Naive thymus-derived CD4-positive, alpha-beta T cell (primary cell): Measurements from ENCODE around the gene BCAS4. TPM values are rescaled to one million over a fixed set of nuclear protein-coding genes. Genes with fewer than 3 reads are reported as not detected.

Source experiments
- ATAC-seq: fragments of 150-1000 bp; cut with Tn5 transposase; 2 replicates; pipeline ENCODE4 v1.10.0; 2021; ENCODE audit warnings: mild to moderate bottlenecking, moderate library complexity
- CTCF ChIA-PET: fragments of 350-600 bp; sonication (Branson Sonifier 250); formaldehyde crosslinking; loops from one replicate; lab custom pipeline; 2021; ENCODE audit warnings: antibody characterized with exemption; lab: Charles Lee
- POLR2A ChIA-PET: fragments of 350-600 bp; sonication (Branson Sonifier 250); formaldehyde crosslinking; loops from one replicate; lab custom pipeline; 2021; ENCODE audit warnings: antibody characterized with exemption, inconsistent platforms; lab: Charles Lee
- DNase-seq, 9 donors: peaks; one replicate each; pipeline versions ENCODE4 v3.0.0 to v3.0.0-alpha.2; 2020 to 2022; ENCODE audit warnings: mixed read lengths in 1 of 9
- H3K27ac ChIP-seq: one replicate; pipeline ENCODE4 v1.7.0; 2013; ENCODE audit warnings: mild to moderate bottlenecking, low read depth, low read length, moderate library complexity
- H3K27me3 ChIP-seq, 2 donors: one replicate each; pipeline ENCODE4 v1.7.0; 2013; ENCODE audit warnings: low read length in 2 of 2, mild to moderate bottlenecking in 2 of 2, moderate library complexity in 2 of 2; ENCODE audit not compliant: control insufficient read depth in 2 of 2, insufficient read depth in 2 of 2
- H3K36me3 ChIP-seq, 3 experiments: 1 replicate in 2 of 3; 2 replicates in 1 of 3; pipeline ENCODE4 v1.7.0; 2013; ENCODE audit warnings: low read length in 3 of 3, mild to moderate bottlenecking in 3 of 3, moderate library complexity in 1 of 3; ENCODE audit not compliant: insufficient read depth in 3 of 3, control insufficient read depth in 2 of 3
- H3K4me1 ChIP-seq, 2 donors: one replicate each; pipeline ENCODE4 v1.7.0; 2013; ENCODE audit warnings: low read length in 2 of 2, mild to moderate bottlenecking in 2 of 2, moderate library complexity in 1 of 2; ENCODE audit not compliant: control insufficient read depth in 2 of 2, insufficient read depth in 2 of 2
- H3K4me3 ChIP-seq: 2 replicates; pipeline ENCODE4 v1.7.0; 2013; ENCODE audit warnings: mild to moderate bottlenecking, low read length
- H3K9me3 ChIP-seq, 3 experiments: 1 replicate in 2 of 3; 2 replicates in 1 of 3; pipeline ENCODE4 v1.7.0; 2013; ENCODE audit warnings: low read length in 3 of 3; ENCODE audit not compliant: control insufficient read depth in 2 of 3
- H3K27ac Mint-ChIP-seq, 9 donors: one replicate each; pipeline ENCODE4 v1.8.0; 2020 to 2022; ENCODE audit warnings: mixed read lengths in 9 of 9, mild to moderate bottlenecking in 8 of 9, moderate library complexity in 5 of 9, inconsistent platforms in 2 of 9
- H3K27me3 Mint-ChIP-seq, 5 donors: one replicate each; pipeline ENCODE4 v1.8.0; 2021 to 2022; ENCODE audit warnings: mixed read lengths in 5 of 5, mild to moderate bottlenecking in 1 of 5
- H3K36me3 Mint-ChIP-seq, 5 donors: one replicate each; pipeline ENCODE4 v1.8.0; 2020 to 2022; ENCODE audit warnings: mixed read lengths in 5 of 5, mild to moderate bottlenecking in 3 of 5, inconsistent platforms in 1 of 5
- H3K4me1 Mint-ChIP-seq, 7 donors: one replicate each; pipeline ENCODE4 v1.8.0; 2020 to 2022; ENCODE audit warnings: mixed read lengths in 7 of 7, mild to moderate bottlenecking in 3 of 7, inconsistent platforms in 1 of 7
- H3K4me3 Mint-ChIP-seq, 10 donors: one replicate each; pipeline ENCODE4 v1.8.0; 2020 to 2022; ENCODE audit warnings: mild to moderate bottlenecking in 10 of 10, mixed read lengths in 10 of 10, moderate library complexity in 6 of 10, inconsistent platforms in 2 of 10
- H3K9me3 Mint-ChIP-seq, 11 donors: one replicate each; pipeline ENCODE4 v1.8.0; 2020 to 2022; ENCODE audit warnings: mixed read lengths in 11 of 11, mild to moderate bottlenecking in 4 of 11, inconsistent platforms in 1 of 11, moderate library complexity in 1 of 11
- intact Hi-C, 2 donors: fragments of 100-400 bp; cut with micrococcal nuclease; formaldehyde crosslinking; loops; one replicate each; pipeline ENCODE4 v1.15.1; 2023
- polyA plus RNA-seq, 2 donors: library from polyadenylated mRNA; unstranded; fragments of 300-500 nt; fragmentation: Illumina TruSeq; gene quantifications; one replicate each; pipeline ENCODE4 v1.2.3, GENCODE V29; 2021
- total RNA-seq, 6 experiments: library from RNA in 5 of 6; stranded (reverse) in 5 of 6; gene quantifications; 1 replicate in 5 of 6; 2 replicates in 1 of 6; pipeline ENCODE4 v1.2.3 and lab custom pipeline; 2021 to 2026

Gene BCAS4
- total and polyA plus RNA-seq, 7 experiments from 2014 or later = 5.5 to 54.0 (median 24.1) TPM

GRCh38 chr20:50850721-50851286 is 55.9 kb downstream of the BCAS4 start:
- ChIA-PET POLR2A (no interaction called here), CTCF (no interaction called here)
- no peaks in the 10 kb centered on the region for H3K4me1 ChIP-seq
- H3K4me3 Mint-ChIP-seq = no peak overlapping the region
- H3K9me3 ChIP-seq = no peaks in the 10 kb centered on the region
- no peaks in the 10 kb centered on the region for H3K27me3 Mint-ChIP-seq
- H3K27me3 ChIP-seq = no peaks in the 10 kb centered on the region
- no peak for DNase-seq
- H3K4me3 ChIP-seq = no peak overlapping the region
- peak; percentile 26 for ATAC-seq
- H3K27ac ChIP-seq = no peak overlapping the region
- intact Hi-C loops = no loop called here
- no peaks in the 10 kb centered on the region for H3K9me3 Mint-ChIP-seq
- peak overlapping the region in 2 of 9 donors; percentile 21 to 25 for H3K27ac Mint-ChIP-seq
- H3K36me3 Mint-ChIP-seq = peaks cover 0 to 9% (median 4%) of the 10 kb centered on the region in 5 donors
- peaks cover 3 to 19% (median 10%) of the 10 kb centered on the region in 7 donors for H3K4me1 Mint-ChIP-seq
- peaks cover 0 to 38% (median 0%) of the 10 kb centered on the region in 3 experiments for H3K36me3 ChIP-seq

- no peak overlapping the region for H3K4me3 ChIP-seq
- intact Hi-C loops = no loop called here
- H3K27me3 ChIP-seq = no peaks in the 10 kb centered on the region
- Mint-ChIP-seq H3K4me3 (no peak overlapping the region), H3K36me3 (peaks cover 0 to 5% (median 4%) of the 10 kb centered on the region in 5 donors), H3K27ac (peak overlapping the region in 2 of 9 donors; percentile 18 to 62), H3K27me3 (no peaks in the 10 kb centered on the region), H3K4me1 (peaks cover 3 to 19% (median 10%) of the 10 kb centered on the region in 7 donors), H3K9me3 (no peaks in the 10 kb centered on the region)
- POLR2A ChIA-PET = no interaction called here
- no peak overlapping the region for H3K27ac ChIP-seq
- ATAC-seq = no peak
- no peaks in the 10 kb centered on the region for H3K4me1 ChIP-seq
- peaks cover 0 to 38% (median 0%) of the 10 kb centered on the region in 3 experiments for H3K36me3 ChIP-seq
- no peak for DNase-seq
- CTCF ChIA-PET = no interaction called here
- H3K9me3 ChIP-seq = no peaks in the 10 kb centered on the region
Measured at GRCh38 chr20:50852085-50852484, 57.2 kb downstream of the BCAS4 start.

GRCh38 chr20:50854506-50855249 is 59.8 kb downstream of the BCAS4 start:
- Mint-ChIP-seq H3K36me3 (peaks cover 0 to 5% (median 4%) of the 10 kb centered on the region in 5 donors), H3K4me1 (peaks cover 0 to 11% (median 6%) of the 10 kb centered on the region in 7 donors), H3K27ac (peak overlapping the region in 2 of 9 donors; percentile 46 to 82), H3K4me3 (no peak overlapping the region), H3K27me3 (no peaks in the 10 kb centered on the region), H3K9me3 (no peaks in the 10 kb centered on the region)
- intact Hi-C loops = no loop called here
- Histone ChIP-seq H3K4me1 (no peaks in the 10 kb centered on the region), H3K27ac (no peak overlapping the region), H3K9me3 (no peaks in the 10 kb centered on the region), H3K27me3 (no peaks in the 10 kb centered on the region), H3K4me3 (no peak overlapping the region), H3K36me3 (peaks cover 0 to 27% (median 0%) of the 10 kb centered on the region in 3 experiments)
- POLR2A ChIA-PET = no interaction called here
- ATAC-seq (no peak), DNase-seq (no peak)
- CTCF ChIA-PET = no interaction called here

GRCh38 chr20:50855498-50856474 is 60.9 kb downstream of the BCAS4 start:
- Mint-ChIP-seq H3K4me1 (peaks cover 0 to 11% (median 0%) of the 10 kb centered on the region in 7 donors), H3K27me3 (no peaks in the 10 kb centered on the region), H3K36me3 (peaks cover 0 to 5% (median 5%) of the 10 kb centered on the region in 5 donors), H3K4me3 (no peak overlapping the region), H3K9me3 (no peaks in the 10 kb centered on the region), H3K27ac (peak overlapping the region in 2 of 9 donors; percentile 46 to 82)
- no peaks in the 10 kb centered on the region for H3K9me3 ChIP-seq
- H3K4me1 ChIP-seq = no peaks in the 10 kb centered on the region
- no peak for ATAC-seq
- H3K36me3 ChIP-seq = peaks cover 0 to 31% (median 0%) of the 10 kb centered on the region in 3 experiments
- no peak for DNase-seq
- no peak overlapping the region for H3K4me3 ChIP-seq
- CTCF ChIA-PET = no interaction called here
- H3K27ac ChIP-seq = no peak overlapping the region
- POLR2A ChIA-PET = no interaction called here
- no peaks in the 10 kb centered on the region for H3K27me3 ChIP-seq
- intact Hi-C loops = no loop called here

DNA sequence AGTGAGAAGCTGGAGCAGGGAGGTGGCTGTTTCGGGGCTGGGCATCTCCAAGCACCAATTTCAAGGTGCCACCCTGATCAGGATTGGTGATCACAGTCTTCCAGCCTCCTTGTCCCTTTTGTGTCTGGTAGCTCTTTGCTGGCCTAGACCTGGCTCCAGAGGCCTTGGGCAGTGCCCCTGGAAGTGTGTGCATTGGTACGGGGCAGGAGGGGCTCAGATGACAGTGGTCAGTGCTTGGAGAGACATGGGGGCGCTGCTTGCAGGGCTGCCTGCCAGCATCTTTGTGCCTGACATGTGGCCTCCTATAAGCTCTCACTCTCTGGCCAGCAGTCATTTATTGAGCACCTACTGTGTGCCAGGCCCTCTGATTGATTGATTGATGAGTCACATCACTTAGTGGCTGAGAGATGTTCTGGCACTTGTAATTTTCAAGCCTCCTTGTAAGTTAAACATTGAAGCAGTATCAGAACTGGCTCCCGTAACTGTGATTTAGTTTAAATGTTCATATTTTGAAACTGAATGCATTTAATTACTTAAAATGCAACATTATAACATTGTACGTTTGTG is 61.7 kb downstream of the BCAS4 start:
- H3K27ac ChIP-seq = no peak overlapping the region
- Mint-ChIP-seq H3K9me3 (no peaks in the 10 kb centered on the region), H3K4me1 (peaks cover 0 to 11% (median 0%) of the 10 kb centered on the region in 7 donors), H3K4me3 (no peak overlapping the region), H3K36me3 (peaks cover 0 to 8% (median 5%) of the 10 kb centered on the region in 5 donors), H3K27ac (no peak overlapping the region), H3K27me3 (no peaks in the 10 kb centered on the region)
- no peak for ATAC-seq
- no peak overlapping the region for H3K4me3 ChIP-seq
- H3K4me1 ChIP-seq = no peaks in the 10 kb centered on the region
- no peaks in the 10 kb centered on the region for H3K9me3 ChIP-seq
- H3K36me3 ChIP-seq = peaks cover 0 to 28% (median 0%) of the 10 kb centered on the region in 3 experiments
- intact Hi-C loops = no loop called here
- ChIA-PET POLR2A (no interaction called here), CTCF (no interaction called here)
- no peak for DNase-seq
- no peaks in the 10 kb centered on the region for H3K27me3 ChIP-seq

- H3K4me3 Mint-ChIP-seq = no peak overlapping the region
- no peaks in the 10 kb centered on the region for H3K9me3 ChIP-seq
- ATAC-seq = no peak
- H3K36me3 ChIP-seq = peaks cover 0 to 20% (median 0%) of the 10 kb centered on the region in 3 experiments
- H3K4me1 Mint-ChIP-seq = peaks cover 0 to 15% (median 0%) of the 10 kb centered on the region in 7 donors
- no peaks in the 10 kb centered on the region for H3K27me3 Mint-ChIP-seq
- H3K4me3 ChIP-seq = no peak overlapping the region
- DNase-seq = no peak
- ChIA-PET CTCF (no interaction called here), POLR2A (no interaction called here)
- H3K27me3 ChIP-seq = no peaks in the 10 kb centered on the region
- no peaks in the 10 kb centered on the region for H3K9me3 Mint-ChIP-seq
- H3K27ac Mint-ChIP-seq = no peak overlapping the region
- intact Hi-C loops = no loop called here
- peaks cover 0 to 8% (median 5%) of the 10 kb centered on the region in 5 donors for H3K36me3 Mint-ChIP-seq
- H3K27ac ChIP-seq = no peak overlapping the region
- H3K4me1 ChIP-seq = no peaks in the 10 kb centered on the region
Measured at GRCh38 chr20:50857348-50857747, 62.5 kb downstream of the BCAS4 start.
